ENCODE data around the gene HOXB5.

DNA sequence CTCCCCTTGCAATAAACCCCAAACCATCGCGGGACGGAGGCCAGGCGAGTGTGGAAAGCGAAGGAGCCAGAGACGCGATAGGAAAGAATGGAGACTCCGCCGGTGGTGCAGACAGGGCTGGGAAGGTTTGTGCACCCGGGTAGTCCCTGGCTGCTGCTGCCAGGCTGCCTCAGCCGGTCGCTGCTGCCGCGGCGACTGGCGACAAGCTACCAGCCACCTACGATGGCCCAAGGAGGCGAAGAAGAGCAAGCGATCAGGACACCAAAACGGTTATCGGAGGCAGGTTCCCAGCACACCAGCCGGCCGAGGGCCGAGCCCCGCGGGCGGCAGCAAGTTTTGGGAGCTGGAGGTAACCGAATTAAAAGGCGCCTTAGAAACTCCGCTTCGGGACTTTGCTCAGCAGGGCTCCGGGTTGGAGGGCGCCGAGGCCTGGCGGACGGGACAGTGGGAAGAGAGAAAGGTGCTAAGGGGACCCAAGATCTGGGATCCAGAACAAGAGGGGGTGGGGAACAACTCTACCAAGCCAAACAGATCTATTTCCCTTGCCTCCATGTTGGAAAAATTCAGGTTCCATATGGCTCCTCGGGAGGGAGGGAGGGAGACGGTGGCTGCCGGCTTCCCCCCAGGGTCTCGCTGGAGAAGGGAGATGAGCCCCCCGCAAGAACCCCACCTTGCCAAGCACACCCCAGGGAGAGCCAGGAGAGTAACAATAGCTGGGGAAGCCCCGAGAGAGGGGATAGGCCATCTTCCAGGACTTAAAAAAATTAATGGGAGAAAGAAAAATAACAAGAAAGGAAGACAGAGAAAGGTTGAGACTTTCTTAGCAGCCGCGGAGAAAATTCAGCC lies 38.9 kb downstream of the HOXB5 start:
- TF ChIP-seq, protein P1, sequence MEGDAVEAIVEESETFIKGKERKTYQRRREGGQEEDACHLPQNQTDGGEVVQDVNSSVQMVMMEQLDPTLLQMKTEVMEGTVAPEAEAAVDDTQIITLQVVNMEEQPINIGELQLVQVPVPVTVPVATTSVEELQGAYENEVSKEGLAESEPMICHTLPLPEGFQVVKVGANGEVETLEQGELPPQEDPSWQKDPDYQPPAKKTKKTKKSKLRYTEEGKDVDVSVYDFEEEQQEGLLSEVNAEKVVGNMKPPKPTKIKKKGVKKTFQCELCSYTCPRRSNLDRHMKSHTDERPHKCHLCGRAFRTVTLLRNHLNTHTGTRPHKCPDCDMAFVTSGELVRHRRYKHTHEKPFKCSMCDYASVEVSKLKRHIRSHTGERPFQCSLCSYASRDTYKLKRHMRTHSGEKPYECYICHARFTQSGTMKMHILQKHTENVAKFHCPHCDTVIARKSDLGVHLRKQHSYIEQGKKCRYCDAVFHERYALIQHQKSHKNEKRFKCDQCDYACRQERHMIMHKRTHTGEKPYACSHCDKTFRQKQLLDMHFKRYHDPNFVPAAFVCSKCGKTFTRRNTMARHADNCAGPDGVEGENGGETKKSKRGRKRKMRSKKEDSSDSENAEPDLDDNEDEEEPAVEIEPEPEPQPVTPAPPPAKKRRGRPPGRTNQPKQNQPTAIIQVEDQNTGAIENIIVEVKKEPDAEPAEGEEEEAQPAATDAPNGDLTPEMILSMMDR (conservative IDR thresholded peaks at IDR 0.05; ENCODE audit: low read depth, low read length): no peak
- no peak for TF ChIP-seq EZH2 (IDR thresholded peaks at IDR 0.05; ENCODE audit: low read length, unreplicated experiment)

Data from PC-3 (cell line).